ENCODE data around the gene USP21. TPM values are rescaled to one million over a fixed set of nuclear protein-coding genes. Genes with fewer than 3 reads are reported as not detected.

USP21 gene
- total RNA-seq, 4 donors from 2014 or later, result 10.0 to 27.6 (median 14.7) TPM

GRCh38 chr1:161175771-161176453 is 16.6 kb downstream of the USP21 start:
- peaks cover 0 to 51% of the 10 kb centered on the region in 2 donors for H3K36me3 ChIP-seq
- H3K27ac ChIP-seq, result peak overlapping the region in 3 of 4 donors; percentile 91 to 96 (median 93)
- no peak for ATAC-seq
- H3K27me3 ChIP-seq, result no peaks in the 10 kb centered on the region
- peaks cover 5 to 63% (median 20%) of the 10 kb centered on the region in 3 donors for H3K4me1 ChIP-seq
- WGBS, 2 donors (ENCODE audit: low coverage in 1 of 2), result 87 to 100% methylated on average over 1 to 9 of the region's 10 CpGs
- H3K9me3 ChIP-seq, result no peaks in the 10 kb centered on the region
- no peak for TF ChIP-seq POLR2A (IDR thresholded peaks at IDR 0.05)
- no peak for TF ChIP-seq EP300 (IDR thresholded peaks at IDR 0.05)
- TF ChIP-seq POLR2AphosphoS5 (IDR thresholded peaks at IDR 0.05), result no peak
- TF ChIP-seq, protein P1, sequence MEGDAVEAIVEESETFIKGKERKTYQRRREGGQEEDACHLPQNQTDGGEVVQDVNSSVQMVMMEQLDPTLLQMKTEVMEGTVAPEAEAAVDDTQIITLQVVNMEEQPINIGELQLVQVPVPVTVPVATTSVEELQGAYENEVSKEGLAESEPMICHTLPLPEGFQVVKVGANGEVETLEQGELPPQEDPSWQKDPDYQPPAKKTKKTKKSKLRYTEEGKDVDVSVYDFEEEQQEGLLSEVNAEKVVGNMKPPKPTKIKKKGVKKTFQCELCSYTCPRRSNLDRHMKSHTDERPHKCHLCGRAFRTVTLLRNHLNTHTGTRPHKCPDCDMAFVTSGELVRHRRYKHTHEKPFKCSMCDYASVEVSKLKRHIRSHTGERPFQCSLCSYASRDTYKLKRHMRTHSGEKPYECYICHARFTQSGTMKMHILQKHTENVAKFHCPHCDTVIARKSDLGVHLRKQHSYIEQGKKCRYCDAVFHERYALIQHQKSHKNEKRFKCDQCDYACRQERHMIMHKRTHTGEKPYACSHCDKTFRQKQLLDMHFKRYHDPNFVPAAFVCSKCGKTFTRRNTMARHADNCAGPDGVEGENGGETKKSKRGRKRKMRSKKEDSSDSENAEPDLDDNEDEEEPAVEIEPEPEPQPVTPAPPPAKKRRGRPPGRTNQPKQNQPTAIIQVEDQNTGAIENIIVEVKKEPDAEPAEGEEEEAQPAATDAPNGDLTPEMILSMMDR (IDR thresholded peaks at IDR 0.05), result no peak
- H3K4me3 ChIP-seq, result peak overlapping the region in 1 of 2 donors; percentile 86

DNA sequence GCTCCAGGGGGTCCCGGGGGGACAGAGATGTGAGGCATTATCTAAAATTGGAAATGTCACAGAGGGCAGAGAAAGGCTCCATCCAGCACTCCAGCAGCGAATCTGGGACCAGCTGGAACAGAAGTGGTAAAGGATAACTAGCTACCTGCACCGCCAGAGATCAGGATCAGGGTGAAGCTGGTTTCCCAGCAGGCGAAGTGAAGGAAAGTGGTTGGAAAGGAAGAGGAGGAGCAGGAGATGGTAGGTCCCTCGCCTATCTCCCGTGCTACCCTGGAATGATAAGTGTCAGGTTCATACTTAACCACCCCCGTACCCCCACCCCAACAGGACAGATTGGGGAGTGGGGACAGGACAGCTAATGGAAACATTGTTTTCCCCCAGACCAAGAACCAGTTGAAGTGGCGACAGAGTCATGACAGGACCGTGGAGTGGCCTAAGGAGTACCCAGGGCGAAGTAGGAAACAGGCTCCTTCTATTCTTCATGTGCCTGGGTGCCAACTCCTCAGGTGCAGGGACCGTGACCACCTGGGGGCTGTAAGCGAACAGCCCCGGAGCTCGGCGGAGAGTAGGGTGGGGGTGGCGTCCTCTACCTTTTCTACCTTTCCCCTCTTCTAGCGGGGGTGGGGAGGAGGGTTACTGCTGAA is 17.3 kb downstream of the USP21 start:
- Histone ChIP-seq H3K9me3 (no peaks in the 10 kb centered on the region), H3K36me3 (peaks cover 0 to 44% of the 10 kb centered on the region in 2 donors), H3K4me3 (peak overlapping the region; percentile 71 to 86), H3K27ac (peak overlapping the region; percentile 76 to 96 (median 92)), H3K27me3 (no peaks in the 10 kb centered on the region), H3K4me1 (peaks cover 5 to 56% (median 20%) of the 10 kb centered on the region in 3 donors)
- no peak for TF ChIP-seq POLR2AphosphoS5 (IDR thresholded peaks at IDR 0.05)
- no peak for TF ChIP-seq POLR2A (IDR thresholded peaks at IDR 0.05)
- no peak for TF ChIP-seq EP300 (IDR thresholded peaks at IDR 0.05)
- TF ChIP-seq, protein P1 (IDR thresholded peaks at IDR 0.05), result no peak
- WGBS, 2 donors (ENCODE audit: low coverage in 1 of 2), result 17 to 24% methylated on average over 3 to 11 of the region's 17 CpGs
- no peak for ATAC-seq

DNA sequence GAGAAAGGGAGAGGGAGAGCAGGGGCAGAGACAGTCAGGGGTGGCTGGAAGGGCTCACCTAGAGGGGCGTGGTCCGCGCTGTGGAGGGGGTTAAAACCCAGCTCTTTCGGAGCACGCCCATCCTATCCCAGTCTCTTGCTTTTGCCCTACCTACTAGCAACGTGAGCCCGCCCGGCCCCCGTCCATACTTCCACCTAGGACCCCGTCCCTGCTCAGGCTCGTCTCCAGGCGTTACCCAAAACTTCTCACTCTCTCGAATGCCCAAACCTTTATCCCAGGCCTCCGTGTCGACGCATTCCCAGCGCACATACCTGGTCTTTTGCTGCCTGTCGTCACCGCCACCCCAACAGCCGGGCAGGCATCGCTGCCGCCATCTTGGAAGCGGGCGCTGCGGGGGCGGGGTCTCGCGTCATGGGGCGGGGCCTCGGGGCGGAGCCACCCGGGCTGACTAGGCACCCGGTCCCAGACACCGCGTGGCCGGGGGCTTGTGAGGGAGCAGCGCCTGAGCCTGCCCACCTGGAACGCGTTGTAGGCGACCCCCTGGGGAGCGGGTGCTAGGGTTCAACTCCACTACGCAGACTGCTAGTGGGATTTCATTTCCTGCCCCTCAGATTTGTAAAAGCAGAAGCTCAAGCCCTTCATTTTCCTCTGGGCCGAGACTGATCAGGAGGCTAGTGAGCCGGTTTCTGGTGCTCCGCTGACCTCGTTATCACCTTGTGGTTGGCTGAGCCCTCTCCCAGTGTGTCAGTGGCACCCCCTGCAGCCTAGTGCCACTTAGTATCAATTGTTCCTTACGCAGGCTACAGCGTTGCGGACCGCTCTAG is 18.0 kb downstream of the USP21 start, which contains the start of gene B4GALT3:
Gene B4GALT3 (minus strand): TSS at position 396 of the 824 bp plus-strand sequence. CDS start 1,447 bp downstream, outside the sequence.
- H3K4me1 ChIP-seq, result peaks cover 5 to 49% (median 20%) of the 10 kb centered on the region in 3 donors
- H3K27me3 ChIP-seq, result no peaks in the 10 kb centered on the region
- peak; percentile 83 for TF ChIP-seq POLR2AphosphoS5 (IDR thresholded peaks at IDR 0.05)
- peak; percentile 58 to 76 for TF ChIP-seq POLR2A (IDR thresholded peaks at IDR 0.05)
- no peak for TF ChIP-seq EP300 (IDR thresholded peaks at IDR 0.05)
- TF ChIP-seq, protein P1 (IDR thresholded peaks at IDR 0.05), result peak in 2 of 4 experiments; percentile 18 to 21
- ATAC-seq, result peak; percentile 96
- WGBS, 2 donors (ENCODE audit: low coverage in 1 of 2), result 0 to 13% methylated on average over 12 to 13 of the region's 50 CpGs
- H3K9me3 ChIP-seq, result no peaks in the 10 kb centered on the region
- H3K4me3 ChIP-seq, result peak within 1 kb of the TSS; percentile 71 to 86
- H3K27ac ChIP-seq, result peak within 1 kb of the TSS; percentile 76 to 96 (median 92)
- H3K36me3 ChIP-seq, result peaks cover 0 to 37% of the 10 kb centered on the region in 2 donors

GRCh38 chr1:161177936-161178244 is 18.6 kb downstream of the USP21 start:
- Histone ChIP-seq H3K27me3 (no peaks in the 10 kb centered on the region), H3K4me1 (peaks cover 5 to 43% (median 19%) of the 10 kb centered on the region in 3 donors), H3K9me3 (no peaks in the 10 kb centered on the region), H3K27ac (peak overlapping the region; percentile 76 to 96 (median 92)), H3K4me3 (peak overlapping the region; percentile 71 to 86), H3K36me3 (peaks cover 0 to 31% of the 10 kb centered on the region in 2 donors)
- no peak for ATAC-seq
- WGBS, 2 donors (ENCODE audit: low coverage in 1 of 2), result 50 to 84% methylated on average over 4 to 8 of the region's 9 CpGs
- TF ChIP-seq EP300 (IDR thresholded peaks at IDR 0.05) (no peak), POLR2AphosphoS5 (IDR thresholded peaks at IDR 0.05) (no peak), POLR2A (IDR thresholded peaks at IDR 0.05) (no peak)
- TF ChIP-seq, protein P1 (IDR thresholded peaks at IDR 0.05), result no peak
